K562 (cell line): Measurements from ENCODE around the gene APOA1. TPM values are rescaled to one million over a fixed set of nuclear protein-coding genes. Genes with fewer than 3 reads are reported as not detected.

Experiments
- ATAC-seq: fragments of 200-7000 bp; cut with Tn5 transposase; 3 replicates; pipeline ENCODE4 v1.9.1; 2020; ENCODE audit warnings: moderate library complexity
- BruUV-seq: library from RNA; stranded (reverse); fragments of 400-500 nt; replicated peaks from 2 replicates; lab custom pipeline; 2021; lab: Mats Ljungman, UMichigan
- CTCF ChIA-PET: fragments of 300-600 bp; formaldehyde crosslinking; extraction: SDS; loops from one replicate; lab custom pipeline; 2021; ENCODE audit warnings: low intra/inter-chr PET ratio; lab: Yijun Ruan, JAX
- POLR2A ChIA-PET: fragments of 300-600, 350-650 bp; sonication (Branson Sonifier 250); formaldehyde crosslinking; extraction: SDS; loops from one replicate; lab custom pipeline; 2021; ENCODE audit warnings: antibody characterized with exemption, inconsistent platforms; lab: Yijun Ruan, JAX
- DNase-seq, 4 experiments: peaks; one replicate each; pipeline versions ENCODE4 v3.0.0 to v3.0.0-alpha.2; 2011 to 2018; ENCODE audit warnings: low spot score in 3 of 4, mixed read lengths in 3 of 4; ENCODE audit errors: extremely low read depth in 1 of 4
- FAIRE-seq: peaks from 2 replicates; lab custom pipeline; 2011; peaks lifted over from hg19 to GRCh38; lab: Jason Lieb, UNC
- H2AFZ ChIP-seq: 2 replicates; pipeline ENCODE4 v1.6.0; 2011; ENCODE audit warnings: low read depth, low read length, control low read depth, inconsistent platforms
- H3K27ac ChIP-seq: fragments of 200-600 bp; 3 replicates; pipeline ENCODE4 v1.8.0; 2011; ENCODE audit warnings: low read depth, mild to moderate bottlenecking, control low read depth, inconsistent platforms, low read length, moderate library complexity, mixed read lengths; ENCODE audit errors: extremely low read depth
- H3K27me3 ChIP-seq, 2 experiments: fragments of 300-600 bp in 1 of 2; 2 replicates in 1 of 2; 3 replicates in 1 of 2; pipeline versions ENCODE4 v1.6.0 to v1.8.0; 2011; ENCODE audit warnings: inconsistent platforms in 2 of 2, low read length in 2 of 2, mild to moderate bottlenecking in 1 of 2, mixed read lengths in 1 of 2, moderate library complexity in 1 of 2; ENCODE audit not compliant: control insufficient read depth in 2 of 2, insufficient read depth in 2 of 2
- H3K36me3 ChIP-seq: fragments of 300-600 bp; 3 replicates; pipeline ENCODE4 v1.8.0; 2011; ENCODE audit warnings: mild to moderate bottlenecking, low read length, inconsistent platforms; ENCODE audit not compliant: control insufficient read depth, insufficient read depth
- H3K4me1 ChIP-seq, 2 experiments: fragments of 200-600 bp in 1 of 2; replicated peaks in 1 of 2; 2 replicates in 1 of 2; 3 replicates in 1 of 2; pipeline versions ENCODE4 v1.5.1 to v1.8.0; 2011; ENCODE audit warnings: inconsistent platforms in 2 of 2, low read length in 2 of 2, mild to moderate bottlenecking in 1 of 2, mixed read lengths in 1 of 2, moderate library complexity in 1 of 2; ENCODE audit not compliant: control insufficient read depth in 2 of 2, insufficient read depth in 2 of 2
- H3K4me2 ChIP-seq: 2 replicates; pipeline ENCODE4 v1.6.1; 2011; ENCODE audit warnings: low read length, control low read depth, inconsistent platforms, mixed read lengths; ENCODE audit not compliant: insufficient read depth
- H3K4me3 ChIP-seq: fragments of 200-600 bp; sonication (generic), shearing (Covaris generic); 2 replicates; pipeline ENCODE4 v1.5.1; 2016; ENCODE audit warnings: control low read depth, inconsistent platforms
- H3K79me2 ChIP-seq: fragments of 200-600 bp; 3 replicates; pipeline ENCODE4 v1.8.0; 2011; ENCODE audit warnings: low read length, inconsistent platforms; ENCODE audit not compliant: control insufficient read depth, insufficient read depth
- H3K9ac ChIP-seq, 2 experiments: 2 replicates each; pipeline versions ENCODE4 v1.6.0 to v1.6.1; 2011; ENCODE audit warnings: low read depth in 2 of 2, low read length in 2 of 2, control low read depth in 1 of 2, inconsistent platforms in 1 of 2, mild to moderate bottlenecking in 1 of 2, mixed read lengths in 1 of 2; ENCODE audit not compliant: insufficient read depth in 1 of 2
- H3K9me1 ChIP-seq: one replicate; pipeline ENCODE4 v1.6.0; 2011; ENCODE audit warnings: inconsistent platforms, mild to moderate bottlenecking, low read length, moderate library complexity; ENCODE audit not compliant: control insufficient read depth, insufficient read depth
- H3K9me3 ChIP-seq: replicated peaks from 2 replicates; pipeline ENCODE4 v1.5.1; 2011; ENCODE audit warnings: low read depth, low read length, inconsistent platforms; ENCODE audit not compliant: control insufficient read depth, insufficient read depth
- H4K20me1 ChIP-seq: replicated peaks from 2 replicates; pipeline ENCODE4 v1.6.1; 2011; ENCODE audit warnings: low read length, inconsistent platforms, mixed read lengths; ENCODE audit not compliant: control insufficient read depth, insufficient read depth
- ARNT ChIP-seq, 2 experiments: fragments of 450-650 bp; IDR thresholded peaks; 2 replicates each; pipeline ENCODE4 v1.6.1; 2016; ENCODE audit warnings: mild to moderate bottlenecking in 1 of 2
- GTF2A2 ChIP-seq: IDR thresholded peaks from 2 replicates; pipeline ENCODE4 v1.6.1; 2016; ENCODE audit warnings: mild to moderate bottlenecking, missing genetic modification characterization, missing compliant biosample characterization
- HMBOX1 ChIP-seq: sonication (generic); IDR thresholded peaks from 2 replicates; pipeline ENCODE4 v1.6.1; 2016
- HOMEZ ChIP-seq: fragments of 250-450 bp; sonication (Bioruptor Pico); IDR thresholded peaks from 2 replicates; pipeline ENCODE4 v1.4.0; 2020; ENCODE audit warnings: mild to moderate bottlenecking, moderate library complexity
- KDM4B ChIP-seq, 2 experiments: fragments of 450-650 bp in 1 of 2; sonication (generic) in 1 of 2; IDR thresholded peaks; 2 replicates each; pipeline ENCODE4 v1.6.1; 2016 to 2017; ENCODE audit warnings: borderline replicate concordance in 2 of 2, antibody characterized with exemption in 1 of 2, low read depth in 1 of 2, mild to moderate bottlenecking in 1 of 2
- NR2F6 ChIP-seq: fragments of 450-650 bp; formaldehyde crosslinking; IDR thresholded peaks from 2 replicates; pipeline ENCODE4 v1.4.0; 2020; ENCODE audit warnings: mild to moderate bottlenecking
- PHB ChIP-seq: fragments of 250-450 bp; sonication (Bioruptor Pico); IDR thresholded peaks from 2 replicates; pipeline ENCODE4 v1.5.0; 2021
- SRSF7 ChIP-seq: fragments of 200-400 bp; formaldehyde crosslinking; optimal IDR thresholded peaks from 2 replicates; pipeline ENCODE3; 2017; ENCODE audit warnings: mild to moderate bottlenecking, low read depth, low read length
- TBL1XR1 ChIP-seq, 2 experiments: IDR thresholded peaks; 2 replicates each; pipeline ENCODE4 v1.6.1; 2012; ENCODE audit warnings: improper control_type of control experiment in 2 of 2, low read length in 2 of 2, mild to moderate bottlenecking in 1 of 2
- ZC3H4 ChIP-seq: sonication (generic); formaldehyde crosslinking; IDR thresholded peaks from 2 replicates; pipeline ENCODE4 v1.9.0; 2021; ENCODE audit warnings: missing genetic modification reagents, borderline replicate concordance
- WGBS: fragments of 100-300 bp; shearing (Covaris generic); methylation state at CpG from one replicate; pipeline ENCODE4 v1.1.6; 2016; ENCODE audit warnings: low coverage, mixed read lengths; ENCODE audit not compliant: insufficient coverage; ENCODE audit errors: missing lambda C conversion rate; 5-methylcytosine and 5-hydroxymethylcytosine counted together
- in situ Hi-C: fragments of 300-500 bp; cut with MboI; formaldehyde crosslinking; loops from 4 replicates; pipeline ENCODE4 v1.15.0; 2018; ENCODE audit warnings: inconsistent platforms, mixed read lengths
- intact Hi-C: fragments of 100-400 bp; cut with micrococcal nuclease; formaldehyde crosslinking; loops from 2 replicates; pipeline ENCODE4 v1.14.2; 2022
- polyA plus RNA-seq, 8 experiments: library from polyadenylated mRNA; depleted of rRNA in 4 of 8; stranded (reverse) in 5 of 8; unstranded in 3 of 8; fragments of >200 nt; fragmentation: Nextera tagmentation in 2 of 8; fragmentation: Illumina TruSeq in 1 of 8; extraction: Ambion mirVana in 2 of 8; extraction: Trizol in 1 of 8; gene quantifications; 2 replicates each; pipeline versions ENCODE4 v1.2.1 to v1.2.3, GENCODE V29; 2011 to 2014; ENCODE audit warnings: inconsistent platforms in 1 of 8, missing spikeins in 1 of 8
- total RNA-seq, 7 experiments: library from RNA; depleted of rRNA in 6 of 7; stranded (reverse); fragments of >200 nt in 6 of 7; fragmentation: Illumina TruSeq in 2 of 7; extraction: Trizol in 2 of 7; gene quantifications; 2 replicates each; pipeline versions ENCODE4 v1.2.1 to v1.2.3, GENCODE V29; 2011 to 2021; ENCODE audit warnings: low replicate concordance in 1 of 7

Gene APOA1
- total and polyA plus RNA-seq, 9 of the 15 experiments (the other 6 are each of a cell fraction or from before 2014, with no cell fraction given) = 1.8 TPM; not detected in 8

GRCh38 chr11:116842909-116843308 lies 5.5 kb upstream of the APOA1 start:
- WGBS = 57% methylated on average over 4 of the region's 4 CpGs
- BruUV-seq = no TSS peak

GRCh38 chr11:116842117-116842516 lies 4.7 kb upstream of the APOA1 start:
- Histone ChIP-seq H3K27ac (no peak overlapping the region), H3K4me3 (no peak overlapping the region), H3K9me1 (no peaks in the 10 kb centered on the region), H4K20me1 (no peaks in the 10 kb centered on the region), H3K9me3 (no peaks in the 10 kb centered on the region), H3K36me3 (peaks cover 33% of the 10 kb centered on the region; the same call in 2 of the 3 replicates), H3K9ac (no peak overlapping the region), H2AFZ (no peak overlapping the region), H3K4me2 (no peak overlapping the region), H3K4me1 (peaks cover 13 to 14% of the 10 kb centered on the region in 2 experiments; a peak in 4 of 5 replicates), H3K79me2 (no peaks in the 10 kb centered on the region), H3K27me3 (no peaks in the 10 kb centered on the region; a peak in 1 of 5 replicates)
- no peak for DNase-seq
- TF ChIP-seq NR2F6 (CRISPR knock-in tag) = no peak
- TF ChIP-seq HOMEZ (CRISPR knock-in tag) = no peak
- no peak for TF ChIP-seq KDM4B (IDR thresholded peaks at IDR 0.05; ENCODE audit: borderline replicate concordance in 2 of 2, low read depth in 1 of 2)
- TF ChIP-seq PHB (CRISPR knock-in tag) = no peak
- no peak for TF ChIP-seq GTF2A2 (tag)
- TF ChIP-seq TBL1XR1 (IDR thresholded peaks at IDR 0.05; ENCODE audit: low read length in 2 of 2) = no peak
- TF ChIP-seq ARNT (IDR thresholded peaks at IDR 0.05) = no peak
- no peak for TF ChIP-seq ZC3H4
- WGBS = 72% methylated on average over 4 of the region's 4 CpGs
- in situ Hi-C loops (no loop called here), intact Hi-C loops (no loop called here)
- BruUV-seq = no TSS peak
- no peak for ATAC-seq
- ChIA-PET CTCF (no interaction called here), POLR2A (interaction anchor here (0.6 kb wide), 1 partner anchor 169 kb away, joined by 5 read pairs; no protein-coding TSS in a partner anchor)
- FAIRE-seq = no peak

More at GRCh38 chr11:116842909-116843308, 5.5 kb upstream of the APOA1 start:
- no peaks in the 10 kb centered on the region for H3K9me1 ChIP-seq
- no peak overlapping the region for H3K4me2 ChIP-seq
- H4K20me1 ChIP-seq = no peaks in the 10 kb centered on the region
- peak; percentile 53 for TF ChIP-seq HMBOX1
- TF ChIP-seq SRSF7 = no peak
- in situ Hi-C loops = no loop called here
- H3K36me3 ChIP-seq = peaks cover 40% of the 10 kb centered on the region; the same call in 2 of the 3 replicates
- ChIA-PET POLR2A (interaction anchor here (0.5 to 1.0 kb wide), 4 partner anchors 8 to 356 kb away, joined by 3 to 5 read pairs (median 4); no protein-coding TSS in a partner anchor), CTCF (no interaction called here)
- DNase-seq = no peak
- H2AFZ ChIP-seq = no peak overlapping the region
- H3K9ac ChIP-seq = no peak overlapping the region
- H3K79me2 ChIP-seq = no peaks in the 10 kb centered on the region
- H3K4me3 ChIP-seq = no peak overlapping the region
- no peak for FAIRE-seq
- intact Hi-C loops = no loop called here
- H3K27me3 ChIP-seq = no peaks in the 10 kb centered on the region; a peak in 1 of 5 replicates
- peaks cover 7 to 13% of the 10 kb centered on the region in 2 experiments; a peak in 3 of 5 replicates for H3K4me1 ChIP-seq
- H3K27ac ChIP-seq = no peak overlapping the region
- H3K9me3 ChIP-seq = no peaks in the 10 kb centered on the region
- no peak for ATAC-seq
